SK-N-SH (cell line): ENCODE results near the gene EPHB2.

ENCODE experiments used
- EP300 ChIP-seq, 2 experiments: IDR thresholded peaks; 2 replicates each; pipeline versions ENCODE4 v1.4.0 to v1.6.1; 2012; ENCODE audit warnings: borderline replicate concordance in 1 of 2, low read depth in 1 of 2, low read length in 1 of 2
- GATA2 ChIP-seq: sonication (generic); formaldehyde crosslinking; IDR thresholded peaks from 2 replicates; pipeline ENCODE4 v1.5.0; 2020; ENCODE audit warnings: mild to moderate bottlenecking, missing genetic modification reagents
- MXI1 ChIP-seq: IDR thresholded peaks from 2 replicates; pipeline ENCODE4 v1.6.1; 2012; ENCODE audit warnings: mild to moderate bottlenecking, low read depth, low read length, improper control_type of control experiment
- POLR2AphosphoS5 ChIP-seq: IDR thresholded peaks from 2 replicates; pipeline ENCODE4 v1.6.1; 2012; ENCODE audit warnings: low read depth, low read length
- SIN3A ChIP-seq: IDR thresholded peaks from 2 replicates; pipeline ENCODE4 v1.6.1; 2012; ENCODE audit warnings: low read depth, mild to moderate bottlenecking, low read length, moderate library complexity, borderline replicate concordance
- YY1 ChIP-seq: IDR thresholded peaks from 2 replicates; pipeline ENCODE4 v1.4.0; 2012; ENCODE audit warnings: low read depth, mild to moderate bottlenecking
- TF ChIP-seq, protein P1 (sequence below): fragments of 200-600 bp; sonication (generic); IDR thresholded peaks from 2 replicates; pipeline ENCODE4 v1.6.1; 2017; ENCODE audit warnings: antibody characterized with exemption, mild to moderate bottlenecking, moderate library complexity
- TF ChIP-seq, protein P2 (sequence below): IDR thresholded peaks from 2 replicates; pipeline ENCODE4 v1.4.0; 2012; ENCODE audit warnings: low read depth, borderline replicate concordance
- TF ChIP-seq, protein P3 (sequence below): fragments of 150-350 bp; IDR thresholded peaks from 2 replicates; pipeline ENCODE4 v1.6.1; 2017; ENCODE audit warnings: antibody characterized with exemption, low read length, low read depth, borderline replicate concordance

DNA sequence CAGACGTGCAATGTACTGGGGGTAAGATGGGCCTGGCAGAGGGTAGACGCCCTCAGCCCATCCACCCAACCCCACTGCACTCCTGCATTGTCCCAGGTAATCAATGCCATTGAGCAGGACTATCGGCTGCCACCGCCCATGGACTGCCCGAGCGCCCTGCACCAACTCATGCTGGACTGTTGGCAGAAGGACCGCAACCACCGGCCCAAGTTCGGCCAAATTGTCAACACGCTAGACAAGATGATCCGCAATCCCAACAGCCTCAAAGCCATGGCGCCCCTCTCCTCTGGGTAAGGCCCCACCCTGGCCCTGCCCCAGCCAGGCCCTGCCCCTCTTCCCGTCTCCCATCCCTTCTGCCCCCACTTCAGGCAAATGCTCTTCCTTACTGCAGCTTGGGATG lies 199.6 kb downstream of the EPHB2 start:
- TF ChIP-seq, protein P1, sequence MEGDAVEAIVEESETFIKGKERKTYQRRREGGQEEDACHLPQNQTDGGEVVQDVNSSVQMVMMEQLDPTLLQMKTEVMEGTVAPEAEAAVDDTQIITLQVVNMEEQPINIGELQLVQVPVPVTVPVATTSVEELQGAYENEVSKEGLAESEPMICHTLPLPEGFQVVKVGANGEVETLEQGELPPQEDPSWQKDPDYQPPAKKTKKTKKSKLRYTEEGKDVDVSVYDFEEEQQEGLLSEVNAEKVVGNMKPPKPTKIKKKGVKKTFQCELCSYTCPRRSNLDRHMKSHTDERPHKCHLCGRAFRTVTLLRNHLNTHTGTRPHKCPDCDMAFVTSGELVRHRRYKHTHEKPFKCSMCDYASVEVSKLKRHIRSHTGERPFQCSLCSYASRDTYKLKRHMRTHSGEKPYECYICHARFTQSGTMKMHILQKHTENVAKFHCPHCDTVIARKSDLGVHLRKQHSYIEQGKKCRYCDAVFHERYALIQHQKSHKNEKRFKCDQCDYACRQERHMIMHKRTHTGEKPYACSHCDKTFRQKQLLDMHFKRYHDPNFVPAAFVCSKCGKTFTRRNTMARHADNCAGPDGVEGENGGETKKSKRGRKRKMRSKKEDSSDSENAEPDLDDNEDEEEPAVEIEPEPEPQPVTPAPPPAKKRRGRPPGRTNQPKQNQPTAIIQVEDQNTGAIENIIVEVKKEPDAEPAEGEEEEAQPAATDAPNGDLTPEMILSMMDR: no peak
- TF ChIP-seq SIN3A: no peak
- TF ChIP-seq GATA2 (CRISPR knock-in tag): no peak
- TF ChIP-seq YY1: no peak
- TF ChIP-seq MXI1: no peak
- no peak for TF ChIP-seq EP300 (IDR thresholded peaks at IDR 0.05; ENCODE audit: borderline replicate concordance in 1 of 2, low read depth in 1 of 2, low read length in 1 of 2)
- TF ChIP-seq, protein P2, sequence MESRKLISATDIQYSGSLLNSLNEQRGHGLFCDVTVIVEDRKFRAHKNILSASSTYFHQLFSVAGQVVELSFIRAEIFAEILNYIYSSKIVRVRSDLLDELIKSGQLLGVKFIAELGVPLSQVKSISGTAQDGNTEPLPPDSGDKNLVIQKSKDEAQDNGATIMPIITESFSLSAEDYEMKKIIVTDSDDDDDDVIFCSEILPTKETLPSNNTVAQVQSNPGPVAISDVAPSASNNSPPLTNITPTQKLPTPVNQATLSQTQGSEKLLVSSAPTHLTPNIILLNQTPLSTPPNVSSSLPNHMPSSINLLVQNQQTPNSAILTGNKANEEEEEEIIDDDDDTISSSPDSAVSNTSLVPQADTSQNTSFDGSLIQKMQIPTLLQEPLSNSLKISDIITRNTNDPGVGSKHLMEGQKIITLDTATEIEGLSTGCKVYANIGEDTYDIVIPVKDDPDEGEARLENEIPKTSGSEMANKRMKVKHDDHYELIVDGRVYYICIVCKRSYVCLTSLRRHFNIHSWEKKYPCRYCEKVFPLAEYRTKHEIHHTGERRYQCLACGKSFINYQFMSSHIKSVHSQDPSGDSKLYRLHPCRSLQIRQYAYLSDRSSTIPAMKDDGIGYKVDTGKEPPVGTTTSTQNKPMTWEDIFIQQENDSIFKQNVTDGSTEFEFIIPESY: no peak
- TF ChIP-seq, protein P3, sequence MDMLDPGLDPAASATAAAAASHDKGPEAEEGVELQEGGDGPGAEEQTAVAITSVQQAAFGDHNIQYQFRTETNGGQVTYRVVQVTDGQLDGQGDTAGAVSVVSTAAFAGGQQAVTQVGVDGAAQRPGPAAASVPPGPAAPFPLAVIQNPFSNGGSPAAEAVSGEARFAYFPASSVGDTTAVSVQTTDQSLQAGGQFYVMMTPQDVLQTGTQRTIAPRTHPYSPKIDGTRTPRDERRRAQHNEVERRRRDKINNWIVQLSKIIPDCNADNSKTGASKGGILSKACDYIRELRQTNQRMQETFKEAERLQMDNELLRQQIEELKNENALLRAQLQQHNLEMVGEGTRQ: no peak
- no peak for TF ChIP-seq POLR2AphosphoS5
